ENCODE results near the gene FSD1L. TPM values are rescaled to one million over a fixed set of nuclear protein-coding genes. Genes with fewer than 3 reads are reported as not detected.

The FSD1L gene
- total RNA-seq, 3 donors from 2014 or later (not counting 1 experiment from before 2014, with no cell fraction given) = 2.0 to 4.2 (median 2.1) TPM

DNA sequence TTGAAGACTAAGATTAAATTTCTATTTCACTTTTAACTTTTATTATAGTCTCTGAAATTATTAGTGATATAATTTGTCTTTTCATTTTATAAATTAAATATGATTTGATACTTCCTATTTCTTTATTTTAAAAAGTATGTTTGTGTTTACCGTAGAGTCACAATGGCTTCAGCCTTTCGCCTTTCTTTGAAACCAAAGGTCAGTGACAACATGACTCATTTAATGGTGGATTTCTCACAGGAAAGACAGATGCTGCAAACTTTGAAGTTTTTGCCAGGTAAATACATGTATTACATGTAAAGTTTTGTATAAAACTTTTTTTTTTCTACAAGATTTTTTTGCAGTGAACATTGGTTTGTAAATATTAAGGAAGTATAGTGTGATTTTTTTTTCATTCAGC lies 36.4 kb downstream of the FSD1L start:
- Mint-ChIP-seq H3K27ac (no peak overlapping the region), H3K4me1 (no peaks in the 10 kb centered on the region), H3K36me3 (no peaks in the 10 kb centered on the region), H3K9me3 (no peaks in the 10 kb centered on the region), H3K4me3 (no peak overlapping the region), H3K27me3 (ENCODE audit: low read depth in 2 of 2) (no peaks in the 10 kb centered on the region)
- no peaks in the 10 kb centered on the region for H3K36me3 ChIP-seq (ENCODE audit: control insufficient read depth, insufficient read depth, low read length)
- H3K27ac ChIP-seq (ENCODE audit: low read length) = no peak overlapping the region
- H3K9me3 ChIP-seq (ENCODE audit: control insufficient read depth, insufficient read depth, low read length) = no peaks in the 10 kb centered on the region
- intact Hi-C loops (cut with micrococcal nuclease) = no loop called here
- DNase-seq (no peak), ATAC-seq (no peak)
- H3K27me3 ChIP-seq (ENCODE audit: control insufficient read depth, insufficient read depth, low read length) = no peaks in the 10 kb centered on the region
- no peaks in the 10 kb centered on the region for H3K4me1 ChIP-seq (ENCODE audit: control insufficient read depth, insufficient read depth, low read length)
- 96% methylated on average over 2 of the region's 2 CpGs for WGBS (ENCODE audit: insufficient coverage)
- no peak overlapping the region for H3K4me3 ChIP-seq (ENCODE audit: low read length)
- no peak for TF ChIP-seq CTCF (IDR thresholded peaks at IDR 0.05)

DNA sequence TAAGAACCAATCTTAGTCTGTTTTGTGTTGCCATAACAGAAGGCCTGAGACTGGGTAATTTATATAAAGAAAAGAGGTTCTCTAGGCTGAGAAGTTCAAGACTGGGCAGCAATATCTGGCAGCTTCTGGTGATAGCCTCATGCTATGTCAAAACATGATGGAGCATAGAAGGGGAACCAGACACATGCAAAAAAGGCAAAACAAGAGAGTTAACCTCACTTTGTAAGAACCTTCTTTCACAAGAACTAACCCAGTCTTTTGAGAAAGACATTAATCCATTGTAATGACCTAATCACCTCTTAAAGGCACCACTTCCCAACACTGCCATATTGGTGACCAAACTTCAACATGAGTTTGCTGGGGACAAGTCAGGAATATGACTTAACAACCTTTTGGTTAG lies 37.3 kb downstream of the FSD1L start:
- no peak overlapping the region for H3K27ac Mint-ChIP-seq
- H3K27ac ChIP-seq (ENCODE audit: low read length) = no peak overlapping the region

GRCh38 chr9:105496826-105497225 lies 49.0 kb downstream of the FSD1L start:
- no peak for ATAC-seq
- no peak overlapping the region for H3K27ac Mint-ChIP-seq
- H3K36me3 Mint-ChIP-seq = no peaks in the 10 kb centered on the region

More for the DNA sequence above, 37.3 kb downstream of the FSD1L start:
- H3K9me3 Mint-ChIP-seq = no peaks in the 10 kb centered on the region
- no peaks in the 10 kb centered on the region for H3K36me3 Mint-ChIP-seq
- TF ChIP-seq CTCF (IDR thresholded peaks at IDR 0.05) = no peak
- ATAC-seq = no peak
- H3K4me3 Mint-ChIP-seq = no peak overlapping the region
- H3K4me1 Mint-ChIP-seq = no peaks in the 10 kb centered on the region
- H3K4me3 ChIP-seq (ENCODE audit: low read length) = no peak overlapping the region
- no peaks in the 10 kb centered on the region for H3K27me3 Mint-ChIP-seq (ENCODE audit: low read depth in 2 of 2)
- no peaks in the 10 kb centered on the region for H3K4me1 ChIP-seq (ENCODE audit: control insufficient read depth, insufficient read depth, low read length)
- no peak for DNase-seq
- no peaks in the 10 kb centered on the region for H3K9me3 ChIP-seq (ENCODE audit: control insufficient read depth, insufficient read depth, low read length)
- intact Hi-C loops (cut with micrococcal nuclease) = no loop called here
- no peaks in the 10 kb centered on the region for H3K36me3 ChIP-seq (ENCODE audit: control insufficient read depth, insufficient read depth, low read length)
- no peaks in the 10 kb centered on the region for H3K27me3 ChIP-seq (ENCODE audit: control insufficient read depth, insufficient read depth, low read length)

More at GRCh38 chr9:105496826-105497225, 49.0 kb downstream of the FSD1L start:
- Mint-ChIP-seq H3K4me3 (no peak overlapping the region), H3K27me3 (ENCODE audit: low read depth in 2 of 2) (no peaks in the 10 kb centered on the region), H3K9me3 (peaks cover 0 to 4% of the 10 kb centered on the region in 2 donors), H3K4me1 (no peaks in the 10 kb centered on the region)
- Histone ChIP-seq H3K4me3 (ENCODE audit: low read length) (no peak overlapping the region), H3K27me3 (ENCODE audit: control insufficient read depth, insufficient read depth, low read length) (no peaks in the 10 kb centered on the region), H3K27ac (ENCODE audit: low read length) (no peak overlapping the region), H3K4me1 (ENCODE audit: control insufficient read depth, insufficient read depth, low read length) (no peaks in the 10 kb centered on the region), H3K9me3 (ENCODE audit: control insufficient read depth, insufficient read depth, low read length) (no peaks in the 10 kb centered on the region), H3K36me3 (ENCODE audit: control insufficient read depth, insufficient read depth, low read length) (no peaks in the 10 kb centered on the region)
- intact Hi-C loops (cut with micrococcal nuclease) = no loop called here
- no peak for TF ChIP-seq CTCF (IDR thresholded peaks at IDR 0.05)
- no peak for DNase-seq
- 91% methylated on average over 2 of the region's 2 CpGs for WGBS (ENCODE audit: insufficient coverage)
